ENCODE measurements around the gene DDX51. TPM values are rescaled to one million over a fixed set of nuclear protein-coding genes. Genes with fewer than 3 reads are reported as not detected.

DDX51 gene
- total and polyA plus RNA-seq, 2 experiments from 2014 or later = 3.7 to 7.5 TPM

GRCh38 chr12:132182711-132183365, 38.7 kb upstream of the DDX51 start:
- H3K9me2 ChIP-seq (ENCODE audit: insufficient read depth) = no peaks in the 10 kb centered on the region
- peaks cover 27% of the 10 kb centered on the region for H3K27me3 ChIP-seq (replicated peaks; ENCODE audit: insufficient read depth)
- H3K9me3 ChIP-seq (ENCODE audit: low read depth) = no peaks in the 10 kb centered on the region
- no peaks in the 10 kb centered on the region for H3K4me1 ChIP-seq (ENCODE audit: insufficient read depth)
- no peak overlapping the region for H3K27ac ChIP-seq
- 73 to 74% methylated on average over 10 of the region's 10 CpGs for whole genome bisulfite sequencing, 2 experiments (ENCODE audit: low coverage in 1 of 2, low lambda C conversion rate in 2 of 2, missing lambda C conversion rate in 2 of 2)
- H3K36me3 ChIP-seq (ENCODE audit: low read depth) = no peaks in the 10 kb centered on the region
- DNase-seq = no peak
- no peak overlapping the region for H2AFZ ChIP-seq
- no peaks in the 10 kb centered on the region for H3F3A ChIP-seq (ENCODE audit: insufficient read depth)
- TF ChIP-seq EZH2phosphoT487 (IDR thresholded peaks at IDR 0.05; ENCODE audit: insufficient read depth, low read depth) = no peak
- no peak for TF ChIP-seq EZH2 (IDR thresholded peaks at IDR 0.05; ENCODE audit: insufficient read depth, poor library complexity, severe bottlenecking)
- in situ Hi-C loops (cut with MboI) = no loop called here
- no peak overlapping the region for H3K9ac ChIP-seq
- H3K79me2 ChIP-seq (ENCODE audit: insufficient read depth) = no peaks in the 10 kb centered on the region
- H3K4me3 ChIP-seq = no peak overlapping the region
- H4K20me1 ChIP-seq (ENCODE audit: insufficient read depth) = no peaks in the 10 kb centered on the region
- H3K4me2 ChIP-seq (ENCODE audit: unreplicated experiment) = no peak overlapping the region

DNA sequence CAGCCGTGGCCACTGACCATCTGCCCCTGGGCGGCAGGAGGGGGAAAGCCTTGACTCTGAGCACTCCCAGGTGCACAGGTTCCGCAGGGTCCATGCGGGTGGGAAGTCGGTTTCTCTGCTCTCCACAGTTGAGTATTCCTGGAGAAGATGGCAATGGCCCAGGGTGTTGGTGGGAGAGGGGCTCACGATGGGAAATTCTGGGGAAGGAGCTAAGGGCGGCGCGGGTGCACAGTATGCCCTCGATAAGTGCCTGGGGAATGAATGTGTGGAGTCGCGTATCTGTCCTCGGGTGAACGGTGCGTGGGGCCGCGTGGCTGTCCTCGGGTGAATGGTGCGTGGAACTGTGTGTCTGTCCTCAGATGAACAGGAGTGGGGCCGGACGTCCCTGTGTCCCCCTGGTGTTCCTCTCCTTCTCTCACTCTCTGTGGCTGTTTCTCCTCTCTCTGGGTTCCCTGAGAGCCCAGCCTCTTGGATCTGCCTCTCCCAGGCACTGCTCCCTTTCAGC, 38.1 kb upstream of the DDX51 start:
- in situ Hi-C loops (cut with MboI) = no loop called here
- DNase-seq = no peak
- Histone ChIP-seq H3K27ac (no peak overlapping the region), H3K4me1 (ENCODE audit: insufficient read depth) (no peaks in the 10 kb centered on the region), H3F3A (ENCODE audit: insufficient read depth) (no peaks in the 10 kb centered on the region), H3K27me3 (replicated peaks; ENCODE audit: insufficient read depth) (peaks cover 33% of the 10 kb centered on the region), H3K9me3 (ENCODE audit: low read depth) (no peaks in the 10 kb centered on the region), H3K79me2 (ENCODE audit: insufficient read depth) (no peaks in the 10 kb centered on the region), H4K20me1 (ENCODE audit: insufficient read depth) (no peaks in the 10 kb centered on the region), H2AFZ (no peak overlapping the region), H3K4me3 (no peak overlapping the region), H3K4me2 (ENCODE audit: unreplicated experiment) (no peak overlapping the region), H3K36me3 (ENCODE audit: low read depth) (no peaks in the 10 kb centered on the region), H3K9ac (no peak overlapping the region), H3K9me2 (ENCODE audit: insufficient read depth) (no peaks in the 10 kb centered on the region)
- WGBS, 2 experiments (ENCODE audit: low coverage in 1 of 2, low lambda C conversion rate in 2 of 2, missing lambda C conversion rate in 2 of 2) = 81 to 86% methylated on average over 19 to 21 of the region's 21 CpGs
- TF ChIP-seq EZH2 (IDR thresholded peaks at IDR 0.05; ENCODE audit: insufficient read depth, poor library complexity, severe bottlenecking) (no peak), EZH2phosphoT487 (IDR thresholded peaks at IDR 0.05; ENCODE audit: insufficient read depth, low read depth) (no peak)

DNA sequence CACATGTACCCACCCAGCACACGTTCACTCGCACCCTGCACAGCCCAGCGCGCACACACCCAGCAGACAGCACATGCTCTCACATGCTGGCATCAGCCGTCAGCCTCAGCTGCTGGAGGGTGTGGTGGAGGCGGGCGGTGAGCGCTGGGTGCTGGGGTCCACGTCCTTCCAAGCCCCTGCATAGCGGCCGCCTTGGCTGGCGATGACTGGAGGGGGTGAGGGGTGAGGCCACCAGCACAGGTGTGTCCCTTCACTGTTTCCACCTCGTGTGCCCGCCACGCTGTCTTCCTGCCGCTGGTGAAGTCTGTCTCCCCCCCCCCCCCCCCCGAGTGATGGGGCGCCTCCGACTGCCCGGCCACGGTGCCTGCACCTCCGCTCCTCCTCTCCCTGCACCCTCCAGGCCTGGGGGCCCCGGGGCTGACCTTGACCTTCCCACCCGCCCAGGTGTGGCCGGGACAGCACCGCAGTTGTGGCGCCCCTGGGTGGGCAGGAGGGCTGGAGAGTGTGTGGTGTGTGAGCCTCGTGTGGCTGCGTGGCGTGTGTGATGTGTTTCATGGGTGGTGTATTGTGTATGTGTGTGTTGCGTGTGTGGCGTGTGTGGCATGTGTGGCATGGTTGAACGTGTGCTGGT, 37.6 kb upstream of the DDX51 start:
- WGBS, 2 experiments (ENCODE audit: low coverage in 1 of 2, low lambda C conversion rate in 2 of 2, missing lambda C conversion rate in 2 of 2) = 79 to 80% methylated on average over 23 to 33 of the region's 33 CpGs
- Histone ChIP-seq H3F3A (ENCODE audit: insufficient read depth) (no peaks in the 10 kb centered on the region), H2AFZ (no peak overlapping the region), H3K27me3 (replicated peaks; ENCODE audit: insufficient read depth) (peaks cover 39% of the 10 kb centered on the region), H3K4me2 (ENCODE audit: unreplicated experiment) (no peak overlapping the region), H3K9ac (no peak overlapping the region), H3K9me2 (ENCODE audit: insufficient read depth) (no peaks in the 10 kb centered on the region), H3K27ac (no peak overlapping the region), H3K4me3 (no peak overlapping the region), H4K20me1 (ENCODE audit: insufficient read depth) (no peaks in the 10 kb centered on the region), H3K4me1 (ENCODE audit: insufficient read depth) (no peaks in the 10 kb centered on the region), H3K79me2 (ENCODE audit: insufficient read depth) (no peaks in the 10 kb centered on the region), H3K36me3 (ENCODE audit: low read depth) (no peaks in the 10 kb centered on the region), H3K9me3 (ENCODE audit: low read depth) (no peaks in the 10 kb centered on the region)
- no peak for TF ChIP-seq EZH2 (IDR thresholded peaks at IDR 0.05; ENCODE audit: insufficient read depth, poor library complexity, severe bottlenecking)
- no peak for TF ChIP-seq EZH2phosphoT487 (IDR thresholded peaks at IDR 0.05; ENCODE audit: insufficient read depth, low read depth)
- in situ Hi-C loops (cut with MboI) = no loop called here
- no peak for DNase-seq

DNA sequence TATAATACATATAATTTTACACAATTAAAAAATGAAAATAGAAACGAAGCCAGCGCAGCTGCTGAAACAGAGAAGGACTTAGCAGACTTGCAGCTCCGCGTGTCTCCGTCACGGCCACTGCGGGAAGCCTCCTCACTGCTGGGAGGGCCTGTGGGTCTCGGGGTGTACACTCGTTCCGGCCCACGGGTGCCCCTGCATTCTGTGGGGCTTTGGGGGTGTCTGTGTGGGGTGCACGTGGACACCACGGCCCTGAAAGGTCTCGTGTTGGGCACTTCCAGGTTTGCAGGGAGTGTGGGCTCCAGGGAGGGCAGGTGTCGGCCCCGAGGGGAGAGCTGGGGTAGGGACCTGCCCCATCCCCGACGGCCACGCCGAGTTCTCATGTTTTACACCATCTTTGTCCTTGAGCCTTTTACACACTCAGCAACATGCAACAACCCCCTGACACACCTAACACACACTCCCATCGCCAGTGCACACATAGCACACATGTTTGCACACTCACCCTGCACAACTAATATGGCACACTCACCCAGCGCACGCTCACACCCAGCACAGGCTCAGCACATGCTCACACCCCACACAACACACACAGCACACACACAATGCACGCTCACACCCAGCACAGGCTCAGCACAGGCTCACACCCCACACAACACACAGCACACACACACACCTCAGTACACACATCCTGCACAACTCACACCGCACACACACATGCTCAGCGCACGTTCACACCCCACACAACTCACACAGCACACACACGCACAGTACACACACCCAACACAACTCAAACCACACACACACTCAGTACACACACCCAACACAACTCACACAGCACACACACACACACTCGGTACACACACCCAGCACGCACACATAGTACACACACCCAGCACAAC, 36.8 kb upstream of the DDX51 start:
- H3K9me2 ChIP-seq (ENCODE audit: insufficient read depth) = no peaks in the 10 kb centered on the region
- H3K4me1 ChIP-seq (ENCODE audit: insufficient read depth) = no peaks in the 10 kb centered on the region
- no peak overlapping the region for H3K4me2 ChIP-seq (ENCODE audit: unreplicated experiment)
- H3K9me3 ChIP-seq (ENCODE audit: low read depth) = no peaks in the 10 kb centered on the region
- no peak overlapping the region for H3K27ac ChIP-seq
- H3K9ac ChIP-seq = no peak overlapping the region
- no peaks in the 10 kb centered on the region for H4K20me1 ChIP-seq (ENCODE audit: insufficient read depth)
- no peaks in the 10 kb centered on the region for H3K36me3 ChIP-seq (ENCODE audit: low read depth)
- in situ Hi-C loops (cut with MboI) = no loop called here
- peaks cover 38% of the 10 kb centered on the region for H3K27me3 ChIP-seq (replicated peaks; ENCODE audit: insufficient read depth)
- no peak for TF ChIP-seq EZH2 (IDR thresholded peaks at IDR 0.05; ENCODE audit: insufficient read depth, poor library complexity, severe bottlenecking)
- TF ChIP-seq EZH2phosphoT487 (IDR thresholded peaks at IDR 0.05; ENCODE audit: insufficient read depth, low read depth) = no peak
- no peak overlapping the region for H2AFZ ChIP-seq
- DNase-seq = no peak
- H3K79me2 ChIP-seq (ENCODE audit: insufficient read depth) = no peaks in the 10 kb centered on the region
- H3F3A ChIP-seq (ENCODE audit: insufficient read depth) = no peaks in the 10 kb centered on the region
- H3K4me3 ChIP-seq = no peak overlapping the region
- WGBS, 2 experiments (ENCODE audit: low coverage in 1 of 2, low lambda C conversion rate in 2 of 2, missing lambda C conversion rate in 2 of 2) = 73 to 79% methylated on average over 24 to 30 of the region's 30 CpGs
